DMS 273 (cell line): Measurements from ENCODE around the gene PRR16.

Source experiments
- DNase-seq: peaks from one replicate; lab custom pipeline; 2025; ENCODE audit not compliant: unreplicated experiment; lab: John Stamatoyannopoulos, UW

The PRR16 gene

DNA sequence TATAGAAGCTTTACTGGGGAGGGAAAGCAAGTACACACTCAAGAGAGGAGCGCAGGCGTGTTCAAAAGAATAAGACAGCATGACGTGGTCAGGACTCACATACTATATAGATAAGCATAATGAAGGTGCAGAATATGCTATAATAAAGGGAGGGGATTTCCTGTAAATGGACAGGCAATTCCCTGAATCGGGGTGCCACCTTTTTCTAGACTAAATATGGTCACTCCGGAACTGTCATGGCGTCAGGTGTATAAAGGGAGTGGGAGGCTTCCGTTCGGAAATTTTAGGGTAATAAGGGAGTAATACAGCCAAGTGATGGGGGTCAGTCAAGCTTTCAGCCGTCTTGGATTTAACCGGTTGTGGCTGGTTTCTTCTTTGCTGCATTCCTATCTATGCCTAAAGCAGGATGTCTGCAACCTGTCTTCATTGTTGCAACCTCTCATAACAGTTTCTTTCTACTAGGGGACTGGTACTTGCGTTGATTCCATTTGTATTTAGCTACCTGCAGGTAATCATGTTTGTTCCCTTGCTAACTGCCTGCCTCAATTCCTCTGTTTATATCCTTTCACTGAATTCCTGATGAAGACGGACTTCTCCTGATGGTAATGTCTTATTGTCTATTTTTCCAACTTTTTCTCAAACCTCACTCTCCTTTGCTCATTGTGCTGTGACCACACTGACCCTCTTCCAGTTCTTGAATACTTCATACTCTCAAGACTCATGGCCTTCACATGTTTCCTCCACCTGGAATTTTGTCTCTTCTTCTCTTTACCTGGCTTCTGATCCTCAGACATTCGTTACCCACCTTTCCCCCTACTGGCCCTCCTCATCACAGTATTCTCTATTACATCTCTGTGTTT is 48.9 kb downstream of the PRR16 start:
- DNase-seq = no peak

GRCh38 chr5:120516805-120517204 is 52.7 kb downstream of the PRR16 start:
- DNase-seq = no peak

DNA sequence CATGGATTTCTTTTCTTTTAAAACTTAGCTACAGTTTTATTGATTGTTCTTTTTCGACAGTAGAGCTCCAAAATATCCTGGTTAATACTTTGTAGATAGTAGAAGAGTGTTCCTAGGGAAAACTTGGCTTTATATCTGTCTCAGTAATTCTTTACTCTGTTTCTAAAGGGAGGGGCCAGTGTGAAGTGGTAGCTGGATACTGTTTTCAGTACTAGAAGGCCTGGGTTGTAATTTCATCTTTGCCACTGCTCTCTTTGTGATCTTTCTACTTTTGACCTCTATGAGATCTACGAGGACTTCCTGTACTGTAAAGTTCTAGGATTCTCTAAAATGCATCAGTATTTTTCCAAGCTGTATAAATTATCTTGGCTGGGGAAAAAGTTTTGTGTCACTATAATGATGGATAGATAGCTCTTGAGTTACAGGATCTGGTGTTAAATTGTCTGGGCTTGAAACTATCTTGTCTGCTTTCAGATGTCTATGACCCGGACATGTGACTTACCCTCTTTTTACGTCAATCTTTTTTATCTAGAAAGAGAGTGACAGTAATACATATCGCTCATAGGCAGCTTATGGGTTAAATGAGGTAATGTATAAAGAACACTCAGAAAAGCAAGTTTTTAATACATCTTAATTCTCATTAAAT is 53.6 kb downstream of the PRR16 start:
- DNase-seq = no peak

- no peak for DNase-seq
These were observed 54.5 kb downstream of the PRR16 start for GRCh38 chr5:120518581-120518980.

DNA sequence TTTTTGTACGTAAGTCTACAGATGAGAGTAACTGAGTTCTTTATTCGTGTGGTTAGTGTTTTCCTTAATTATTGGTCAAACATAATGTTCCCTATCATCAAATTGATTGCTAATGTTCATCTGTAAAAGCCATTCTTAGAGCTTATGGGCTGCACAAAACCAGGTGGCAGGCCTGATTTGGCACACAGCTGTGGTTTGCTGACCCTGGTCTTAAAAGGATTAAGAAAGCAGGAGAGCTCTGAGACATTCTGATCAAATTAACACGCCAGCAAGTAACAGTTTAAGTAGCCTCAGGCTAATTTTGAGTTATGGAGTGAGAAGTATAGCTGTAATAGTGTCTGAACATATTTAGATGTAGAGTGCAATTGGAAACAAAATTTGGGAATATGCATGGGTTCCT is 63.2 kb downstream of the PRR16 start:
- no peak for DNase-seq

GRCh38 chr5:120528609-120529008 is 64.5 kb downstream of the PRR16 start:
- no peak for DNase-seq

DNA sequence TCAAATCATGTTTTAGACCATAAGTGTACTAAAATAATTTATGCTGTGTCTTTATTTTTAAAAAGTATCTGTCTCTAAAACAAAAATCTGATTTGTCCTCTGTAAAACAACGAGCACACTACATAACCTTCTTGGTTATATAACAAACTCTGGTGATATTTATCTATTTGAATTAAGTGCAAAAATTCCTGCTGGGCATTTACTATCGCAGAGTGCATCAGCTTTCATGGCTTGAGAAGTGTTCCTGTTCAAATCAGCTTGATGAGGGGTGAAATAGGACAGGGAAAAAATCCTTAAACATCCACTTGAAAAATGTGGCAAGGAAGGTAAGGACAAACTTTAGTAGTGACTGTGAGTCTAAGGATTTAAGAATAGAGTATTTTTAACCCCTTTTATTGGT is 65.3 kb downstream of the PRR16 start:
- DNase-seq = no peak

DNA sequence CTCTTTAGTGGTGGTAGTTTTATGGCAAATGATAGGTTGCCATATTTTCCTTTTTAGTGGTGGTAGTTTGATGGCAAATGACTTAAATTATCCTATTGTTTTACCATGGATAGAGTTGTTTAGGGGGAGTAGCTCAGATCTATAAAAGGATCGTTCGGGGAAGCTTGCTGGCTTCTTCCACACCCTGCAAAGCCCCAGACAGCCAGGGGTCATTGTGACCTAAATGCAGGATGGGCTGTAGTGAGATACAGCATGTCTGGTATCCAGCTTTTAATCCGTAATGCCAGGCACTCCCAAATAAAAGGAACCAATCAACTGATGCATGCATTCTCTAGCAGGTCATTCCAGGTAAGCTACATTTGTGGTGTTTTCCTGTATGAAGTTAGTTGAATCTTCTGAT is 67.1 kb downstream of the PRR16 start:
- DNase-seq = no peak

GRCh38 chr5:120532835-120533234 is 68.7 kb downstream of the PRR16 start:
- DNase-seq = peak; percentile 9

DNA sequence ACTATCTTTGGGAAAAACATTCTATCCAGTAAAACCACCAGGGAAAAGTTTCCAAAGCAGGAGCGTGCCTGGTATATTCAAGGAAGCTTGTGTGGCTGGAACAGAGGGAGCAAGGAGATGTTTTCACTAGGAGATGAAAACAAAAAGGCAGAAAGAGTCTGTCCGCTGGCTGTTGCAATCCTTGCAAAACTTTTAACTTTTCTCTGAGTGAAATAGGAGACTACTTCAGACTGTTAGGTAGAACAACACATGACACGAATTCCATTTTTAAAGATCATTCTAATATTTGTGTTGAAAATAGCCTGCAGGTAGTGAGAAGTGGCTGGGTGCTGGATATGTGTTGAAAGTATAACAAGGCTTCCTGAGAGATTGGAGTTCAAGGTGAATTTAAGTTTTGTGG is 69.5 kb downstream of the PRR16 start:
- DNase-seq = no peak

DNA sequence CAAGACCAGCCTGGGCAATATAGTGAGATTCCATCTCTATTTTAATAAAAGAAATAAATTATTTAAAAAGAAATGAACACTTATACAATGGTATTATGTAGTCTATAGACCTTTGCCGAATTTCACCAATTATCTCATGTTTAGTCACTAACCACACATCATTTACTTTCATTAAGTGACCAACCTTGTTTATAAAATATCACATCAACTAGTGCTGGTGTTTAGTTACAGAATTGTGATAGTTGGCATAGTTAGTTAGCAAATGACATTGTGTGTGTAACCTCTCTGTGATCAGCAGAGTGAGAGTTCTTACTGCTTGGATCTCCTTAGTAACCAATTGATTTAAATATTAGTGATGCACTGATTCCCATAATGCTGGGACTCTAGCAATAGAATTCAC is 71.8 kb downstream of the PRR16 start:
- DNase-seq = no peak

DNA sequence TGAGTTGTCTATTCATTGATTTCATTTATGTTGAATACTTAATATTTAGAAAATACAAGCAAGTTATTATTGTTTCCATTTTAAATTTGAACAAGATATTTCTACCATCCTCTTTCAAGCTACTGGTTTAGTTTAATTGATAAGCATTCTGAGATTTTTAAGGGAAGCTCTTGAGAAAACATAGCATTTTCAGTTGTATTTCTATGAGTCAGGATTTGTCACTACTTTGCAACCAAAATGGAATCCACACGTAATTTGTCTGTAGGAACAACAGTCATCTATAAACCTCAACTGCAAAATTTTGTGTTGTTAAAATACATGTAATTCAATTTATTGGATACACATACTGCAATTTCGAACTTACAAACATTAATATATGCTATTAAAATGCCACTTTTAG is 74.0 kb downstream of the PRR16 start:
- no peak for DNase-seq

- no peak for DNase-seq
These were observed 74.5 kb downstream of the PRR16 start for GRCh38 chr5:120538644-120539043.

- no peak for DNase-seq
These were observed 75.4 kb downstream of the PRR16 start for GRCh38 chr5:120539471-120539870.

GRCh38 chr5:120540097-120540496 is 76.0 kb downstream of the PRR16 start:
- no peak for DNase-seq

DNA sequence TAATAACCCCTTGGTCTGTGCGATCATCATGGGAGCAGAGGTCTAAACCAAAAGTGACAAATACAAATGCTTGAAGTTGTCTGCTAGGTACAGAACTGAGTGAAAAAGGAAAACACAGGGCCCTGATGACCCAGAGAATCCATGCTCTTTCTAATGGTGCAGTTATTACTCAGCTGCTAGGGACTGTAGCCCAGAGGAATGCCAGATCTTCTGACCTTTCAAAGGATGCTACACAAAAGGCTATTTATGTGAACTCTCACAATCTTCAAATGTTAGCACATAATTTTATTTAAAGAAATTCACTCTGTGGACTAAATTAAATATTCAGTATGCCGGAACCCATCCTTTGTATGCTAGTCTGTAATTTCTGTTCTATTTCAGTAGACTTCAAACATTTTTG is 79.9 kb downstream of the PRR16 start:
- no peak for DNase-seq

DNA sequence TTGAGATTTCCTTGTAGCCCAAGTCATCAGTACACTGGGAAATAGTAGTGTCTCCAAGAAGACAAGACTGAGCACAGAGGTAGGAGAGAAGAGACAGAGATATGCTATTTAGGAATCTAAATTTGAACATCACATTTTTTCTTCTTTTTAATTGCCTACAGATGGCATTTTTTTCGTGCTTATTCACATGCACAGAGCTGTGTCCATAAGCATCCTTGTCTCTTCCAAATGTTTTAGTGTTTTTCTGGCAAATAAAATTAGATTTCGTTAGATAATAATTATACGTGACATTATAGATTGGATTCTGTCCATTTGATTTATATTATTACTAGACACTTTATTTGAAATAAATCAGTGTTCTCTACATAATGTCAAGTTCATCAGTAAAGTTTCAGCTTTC is 80.9 kb downstream of the PRR16 start:
- DNase-seq = no peak

DNA sequence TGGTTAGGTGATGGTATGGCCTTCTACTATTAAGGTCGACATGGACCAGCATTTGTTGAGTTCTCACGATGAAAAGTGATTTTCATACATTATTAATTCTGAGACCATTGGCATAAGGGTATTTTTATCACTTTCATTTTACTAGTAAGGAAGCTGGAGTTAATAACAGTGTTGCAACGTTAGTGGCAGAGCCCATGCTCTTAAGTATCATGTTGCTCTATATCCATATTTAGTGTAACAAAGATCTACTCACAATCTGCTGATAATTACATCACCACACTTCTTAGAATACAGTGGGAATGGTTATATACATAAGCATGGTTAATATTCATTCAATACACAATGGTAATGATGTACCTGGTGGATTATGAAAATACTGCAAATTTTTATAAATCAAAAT is 81.9 kb downstream of the PRR16 start:
- no peak for DNase-seq

DNA sequence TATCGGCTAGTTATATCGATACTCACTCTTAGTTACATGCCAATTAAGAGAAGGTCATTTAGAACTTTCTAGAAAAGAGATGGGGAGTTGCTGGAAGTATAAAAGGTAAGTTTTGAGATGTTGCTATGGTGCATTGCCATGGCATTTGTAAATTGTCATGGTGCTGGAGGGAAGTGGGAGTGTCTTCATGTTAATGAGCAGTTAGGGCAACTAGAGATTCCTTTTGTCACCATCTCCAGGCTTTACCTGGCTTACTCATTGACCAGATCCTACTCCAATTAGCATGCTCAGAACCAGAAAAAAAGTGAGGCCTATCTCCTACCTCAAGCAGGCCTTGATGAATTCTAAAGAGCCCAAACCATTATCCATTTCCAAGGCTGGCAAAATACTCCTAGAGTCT is 82.8 kb downstream of the PRR16 start:
- no peak for DNase-seq

DNA sequence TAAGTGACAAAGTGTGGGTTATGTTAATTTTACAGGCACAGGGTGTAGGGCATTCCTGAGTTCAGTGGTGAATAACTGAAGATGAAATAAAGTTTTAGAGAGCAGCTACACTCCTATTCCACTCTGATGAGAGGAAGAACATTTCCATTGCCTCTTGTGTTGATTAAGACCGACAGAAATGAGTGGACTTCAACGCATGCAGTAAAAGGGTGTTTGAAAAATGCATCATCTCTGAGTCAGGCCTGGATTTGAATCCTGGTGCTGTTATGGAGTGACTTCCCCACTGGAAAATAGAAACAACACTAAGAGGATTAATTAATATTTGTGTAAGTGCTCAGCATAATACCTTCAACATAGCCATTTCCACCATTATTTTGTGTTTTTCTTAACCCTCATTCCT is 86.3 kb downstream of the PRR16 start:
- no peak for DNase-seq

DNA sequence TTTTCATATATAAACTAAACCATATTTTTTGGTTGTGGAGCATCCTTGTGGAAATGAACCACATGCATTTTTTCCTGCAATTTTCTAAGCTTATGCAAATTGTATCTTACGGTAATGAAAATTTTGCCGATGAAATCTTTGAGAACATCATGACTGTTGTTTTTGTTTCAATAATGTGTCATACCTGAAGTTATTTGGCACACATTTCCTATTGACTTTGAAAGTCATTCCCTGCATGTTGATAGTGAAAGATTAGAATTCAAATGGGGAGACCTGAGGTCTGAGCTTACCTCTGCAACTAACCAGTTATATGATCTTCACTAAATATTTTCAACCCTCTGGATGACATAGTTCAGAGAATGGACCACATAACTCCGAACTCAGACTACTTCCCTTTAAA is 88.5 kb downstream of the PRR16 start:
- no peak for DNase-seq

GRCh38 chr5:120555345-120555744 is 91.2 kb downstream of the PRR16 start:
- no peak for DNase-seq

GRCh38 chr5:120564013-120564412 is 99.9 kb downstream of the PRR16 start:
- DNase-seq = no peak
